T-helper 1 cell treated with Interleukin-12 subunit alpha and Interleukin-12 subunit beta and Interleukin-4 antibody, amounts not matched to agents 30 μg/mL and 1 μg/mL, for 36 hours (primary cell): ENCODE measurements around the gene KIAA0040.

Experiments used
- H3K27ac Mint-ChIP-seq: one replicate; pipeline ENCODE4 v1.8.0; 2021; ENCODE audit warnings: mild to moderate bottlenecking, mixed read lengths
- H3K27me3 Mint-ChIP-seq: one replicate; pipeline ENCODE4 v1.8.0; 2021; ENCODE audit warnings: low read depth, mixed read lengths
- H3K36me3 Mint-ChIP-seq: one replicate; pipeline ENCODE4 v1.8.0; 2021; ENCODE audit warnings: low read depth, mixed read lengths
- H3K4me1 Mint-ChIP-seq: one replicate; pipeline ENCODE4 v1.8.0; 2021; ENCODE audit warnings: low read depth, mixed read lengths
- H3K4me3 Mint-ChIP-seq: one replicate; pipeline ENCODE4 v1.8.0; 2021; ENCODE audit warnings: mild to moderate bottlenecking, moderate library complexity, mixed read lengths
- H3K9me3 Mint-ChIP-seq: one replicate; pipeline ENCODE4 v1.8.0; 2021; ENCODE audit warnings: mixed read lengths

KIAA0040 gene

GRCh38 chr1:175148068-175148467 is 44.5 kb downstream of the KIAA0040 start:
- Mint-ChIP-seq H3K36me3 (no peaks in the 10 kb centered on the region), H3K4me1 (peaks cover 2% of the 10 kb centered on the region), H3K27me3 (peaks cover 42% of the 10 kb centered on the region), H3K27ac (no peak overlapping the region), H3K9me3 (no peaks in the 10 kb centered on the region), H3K4me3 (no peak overlapping the region)

- H3K36me3 Mint-ChIP-seq: no peaks in the 10 kb centered on the region
- H3K27me3 Mint-ChIP-seq: peaks cover 37% of the 10 kb centered on the region
These were observed 45.0 kb downstream of the KIAA0040 start for GRCh38 chr1:175147569-175147968.

GRCh38 chr1:175146529-175147213 is 45.9 kb downstream of the KIAA0040 start:
- Mint-ChIP-seq H3K27ac (no peak overlapping the region), H3K36me3 (no peaks in the 10 kb centered on the region), H3K27me3 (peaks cover 31% of the 10 kb centered on the region), H3K9me3 (no peaks in the 10 kb centered on the region), H3K4me3 (no peak overlapping the region), H3K4me1 (peaks cover 2% of the 10 kb centered on the region)

More at GRCh38 chr1:175147569-175147968, 45.0 kb downstream of the KIAA0040 start:
- no peak overlapping the region for H3K27ac Mint-ChIP-seq
- peaks cover 2% of the 10 kb centered on the region for H3K4me1 Mint-ChIP-seq
- no peaks in the 10 kb centered on the region for H3K9me3 Mint-ChIP-seq
- H3K4me3 Mint-ChIP-seq: no peak overlapping the region

- no peaks in the 10 kb centered on the region for H3K36me3 Mint-ChIP-seq
- no peak overlapping the region for H3K4me3 Mint-ChIP-seq
- H3K4me1 Mint-ChIP-seq: peaks cover 2% of the 10 kb centered on the region
- H3K27ac Mint-ChIP-seq: no peak overlapping the region
- peaks cover 24% of the 10 kb centered on the region for H3K27me3 Mint-ChIP-seq
- H3K9me3 Mint-ChIP-seq: no peaks in the 10 kb centered on the region
These were observed 46.6 kb downstream of the KIAA0040 start for GRCh38 chr1:175145899-175146528.

- no peak overlapping the region for H3K27ac Mint-ChIP-seq
These were observed 54.0 kb downstream of the KIAA0040 start for GRCh38 chr1:175138579-175138978.

GRCh38 chr1:175137369-175137768 is 55.2 kb downstream of the KIAA0040 start:
- no peaks in the 10 kb centered on the region for H3K36me3 Mint-ChIP-seq
- H3K4me1 Mint-ChIP-seq: peaks cover 7% of the 10 kb centered on the region
- H3K27ac Mint-ChIP-seq: no peak overlapping the region
- H3K27me3 Mint-ChIP-seq: peaks cover 42% of the 10 kb centered on the region
- H3K9me3 Mint-ChIP-seq: no peaks in the 10 kb centered on the region
- H3K4me3 Mint-ChIP-seq: no peak overlapping the region

More at GRCh38 chr1:175138579-175138978, 54.0 kb downstream of the KIAA0040 start:
- H3K4me3 Mint-ChIP-seq: no peak overlapping the region
- H3K36me3 Mint-ChIP-seq: no peaks in the 10 kb centered on the region
- peaks cover 38% of the 10 kb centered on the region for H3K27me3 Mint-ChIP-seq
- peaks cover 4% of the 10 kb centered on the region for H3K4me1 Mint-ChIP-seq
- no peaks in the 10 kb centered on the region for H3K9me3 Mint-ChIP-seq

- H3K27ac Mint-ChIP-seq: no peak overlapping the region
- H3K27me3 Mint-ChIP-seq: peaks cover 42% of the 10 kb centered on the region
- H3K9me3 Mint-ChIP-seq: no peaks in the 10 kb centered on the region
- H3K4me1 Mint-ChIP-seq: peaks cover 5% of the 10 kb centered on the region
- no peak overlapping the region for H3K4me3 Mint-ChIP-seq
- H3K36me3 Mint-ChIP-seq: no peaks in the 10 kb centered on the region
These were observed 56.3 kb downstream of the KIAA0040 start for GRCh38 chr1:175136246-175136645.

- no peaks in the 10 kb centered on the region for H3K9me3 Mint-ChIP-seq
- H3K4me1 Mint-ChIP-seq: peaks cover 5% of the 10 kb centered on the region
- H3K27ac Mint-ChIP-seq: no peak overlapping the region
- H3K4me3 Mint-ChIP-seq: no peak overlapping the region
- no peaks in the 10 kb centered on the region for H3K36me3 Mint-ChIP-seq
- peaks cover 42% of the 10 kb centered on the region for H3K27me3 Mint-ChIP-seq
These were observed 58.1 kb downstream of the KIAA0040 start for GRCh38 chr1:175134500-175134899.

GRCh38 chr1:175133673-175134435 is 58.7 kb downstream of the KIAA0040 start:
- no peak overlapping the region for H3K4me3 Mint-ChIP-seq
- peaks cover 42% of the 10 kb centered on the region for H3K27me3 Mint-ChIP-seq
- peak overlapping the region; percentile 11 for H3K27ac Mint-ChIP-seq
- no peaks in the 10 kb centered on the region for H3K9me3 Mint-ChIP-seq
- H3K36me3 Mint-ChIP-seq: no peaks in the 10 kb centered on the region
- H3K4me1 Mint-ChIP-seq: peaks cover 5% of the 10 kb centered on the region

- Mint-ChIP-seq H3K27me3 (peaks cover 33% of the 10 kb centered on the region), H3K4me1 (peaks cover 5% of the 10 kb centered on the region), H3K9me3 (no peaks in the 10 kb centered on the region), H3K4me3 (no peak overlapping the region), H3K36me3 (no peaks in the 10 kb centered on the region), H3K27ac (no peak overlapping the region)
These were observed 60.1 kb downstream of the KIAA0040 start for GRCh38 chr1:175132436-175132835.

- no peaks in the 10 kb centered on the region for H3K9me3 Mint-ChIP-seq
- H3K27me3 Mint-ChIP-seq: peaks cover 21% of the 10 kb centered on the region
- no peak overlapping the region for H3K27ac Mint-ChIP-seq
- H3K36me3 Mint-ChIP-seq: no peaks in the 10 kb centered on the region
- no peak overlapping the region for H3K4me3 Mint-ChIP-seq
- H3K4me1 Mint-ChIP-seq: peaks cover 5% of the 10 kb centered on the region
These were observed 61.5 kb downstream of the KIAA0040 start for GRCh38 chr1:175131095-175131494.

- H3K4me1 Mint-ChIP-seq: peaks cover 5% of the 10 kb centered on the region
- no peak overlapping the region for H3K4me3 Mint-ChIP-seq
- H3K9me3 Mint-ChIP-seq: no peaks in the 10 kb centered on the region
- H3K27me3 Mint-ChIP-seq: peaks cover 17% of the 10 kb centered on the region
- H3K36me3 Mint-ChIP-seq: no peaks in the 10 kb centered on the region
- H3K27ac Mint-ChIP-seq: no peak overlapping the region
These were observed 61.9 kb downstream of the KIAA0040 start for GRCh38 chr1:175130649-175131045.

- H3K9me3 Mint-ChIP-seq: no peaks in the 10 kb centered on the region
- H3K27ac Mint-ChIP-seq: no peak overlapping the region
- H3K36me3 Mint-ChIP-seq: no peaks in the 10 kb centered on the region
- peaks cover 15% of the 10 kb centered on the region for H3K27me3 Mint-ChIP-seq
- peaks cover 5% of the 10 kb centered on the region for H3K4me1 Mint-ChIP-seq
- no peak overlapping the region for H3K4me3 Mint-ChIP-seq
These were observed 62.5 kb downstream of the KIAA0040 start for GRCh38 chr1:175129997-175130648.

GRCh38 chr1:175129644-175129996 is 63.0 kb downstream of the KIAA0040 start:
- Mint-ChIP-seq H3K27ac (no peak overlapping the region), H3K9me3 (no peaks in the 10 kb centered on the region), H3K36me3 (no peaks in the 10 kb centered on the region), H3K4me3 (no peak overlapping the region), H3K4me1 (peaks cover 4% of the 10 kb centered on the region), H3K27me3 (peaks cover 11% of the 10 kb centered on the region)
